ENCODE measurements around the gene PJA1.

DNA sequence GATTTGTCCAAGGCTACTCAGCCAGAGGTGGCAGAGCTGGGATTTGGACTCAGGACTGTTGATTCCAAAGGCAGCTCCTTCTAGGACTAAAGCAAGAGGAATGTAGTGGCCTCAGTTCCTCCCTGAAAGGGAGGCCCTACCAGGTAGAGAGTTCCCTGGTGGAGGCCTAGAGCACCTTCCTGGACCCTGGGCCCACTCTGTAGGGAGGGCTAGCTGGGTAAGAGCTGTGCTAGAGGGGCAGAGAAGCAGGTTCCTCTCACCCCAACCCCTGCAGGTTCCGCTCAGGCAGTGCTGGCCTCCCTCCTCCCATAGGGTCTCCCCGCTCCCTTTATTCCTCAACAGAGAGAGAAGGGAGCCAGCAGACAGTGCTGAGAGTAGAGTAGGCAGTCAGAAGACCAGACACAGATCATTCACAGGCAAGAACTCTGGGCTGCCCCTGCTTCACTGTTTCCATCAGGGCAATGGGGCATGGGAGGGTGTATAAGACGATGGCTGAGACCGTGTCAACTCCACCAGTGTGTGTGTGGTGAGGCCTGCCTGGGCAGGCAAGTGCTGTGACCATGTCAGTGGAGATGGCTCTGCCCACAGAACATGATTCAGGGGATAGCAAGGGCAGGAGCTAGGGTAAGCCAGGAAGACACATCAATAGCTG lies 12.4 kb upstream of the PJA1 start:
- TF ChIP-seq, protein P1, sequence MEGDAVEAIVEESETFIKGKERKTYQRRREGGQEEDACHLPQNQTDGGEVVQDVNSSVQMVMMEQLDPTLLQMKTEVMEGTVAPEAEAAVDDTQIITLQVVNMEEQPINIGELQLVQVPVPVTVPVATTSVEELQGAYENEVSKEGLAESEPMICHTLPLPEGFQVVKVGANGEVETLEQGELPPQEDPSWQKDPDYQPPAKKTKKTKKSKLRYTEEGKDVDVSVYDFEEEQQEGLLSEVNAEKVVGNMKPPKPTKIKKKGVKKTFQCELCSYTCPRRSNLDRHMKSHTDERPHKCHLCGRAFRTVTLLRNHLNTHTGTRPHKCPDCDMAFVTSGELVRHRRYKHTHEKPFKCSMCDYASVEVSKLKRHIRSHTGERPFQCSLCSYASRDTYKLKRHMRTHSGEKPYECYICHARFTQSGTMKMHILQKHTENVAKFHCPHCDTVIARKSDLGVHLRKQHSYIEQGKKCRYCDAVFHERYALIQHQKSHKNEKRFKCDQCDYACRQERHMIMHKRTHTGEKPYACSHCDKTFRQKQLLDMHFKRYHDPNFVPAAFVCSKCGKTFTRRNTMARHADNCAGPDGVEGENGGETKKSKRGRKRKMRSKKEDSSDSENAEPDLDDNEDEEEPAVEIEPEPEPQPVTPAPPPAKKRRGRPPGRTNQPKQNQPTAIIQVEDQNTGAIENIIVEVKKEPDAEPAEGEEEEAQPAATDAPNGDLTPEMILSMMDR (IDR thresholded peaks at IDR 0.05; ENCODE audit: low read depth, low read length), result no peak
- no peak for TF ChIP-seq EZH2phosphoT487 (IDR thresholded peaks at IDR 0.05; ENCODE audit: low read depth)
